Neural progenitor cell (in vitro differentiated cells): ENCODE results near the gene TMEM41A. TPM values are rescaled to one million over a fixed set of nuclear protein-coding genes. Genes with fewer than 3 reads are reported as not detected.
"Not testable (repeated sequence)": the region's sequence is repeated elsewhere in the genome, so short reads cannot be mapped to it uniquely, and the experiment has no call there.

Experiments
- DNase-seq: peaks from one replicate; pipeline ENCODE4 v3.0.0-alpha.2; 2016; ENCODE audit warnings: low spot score
- H2AFZ ChIP-seq: fragments of 200-600 bp; sonication (generic); replicated peaks from 2 replicates; pipeline ENCODE4 v1.6.1; 2016; ENCODE audit warnings: antibody characterized with exemption
- H3F3A ChIP-seq: fragments of 200-600 bp; sonication (generic); 2 replicates; pipeline ENCODE4 v1.6.1; 2016; ENCODE audit warnings: antibody characterized with exemption, low read depth
- H3K27ac ChIP-seq: fragments of 200-600 bp; sonication (generic); 2 replicates; pipeline ENCODE4 v1.5.1; 2016; ENCODE audit warnings: mild to moderate bottlenecking
- H3K27me3 ChIP-seq: fragments of 200-600 bp; sonication (generic); 2 replicates; pipeline ENCODE4 v1.6.1; 2016; ENCODE audit warnings: mild to moderate bottlenecking, moderate library complexity
- H3K36me3 ChIP-seq: fragments of 200-600 bp; sonication (generic); 2 replicates; pipeline ENCODE4 v1.5.1; 2016
- H3K4me1 ChIP-seq: fragments of 200-600 bp; sonication (generic); 2 replicates; pipeline ENCODE4 v1.6.1; 2016; ENCODE audit warnings: mixed run types
- H3K4me2 ChIP-seq: fragments of 200-600 bp; sonication (generic); 2 replicates; pipeline ENCODE4 v1.6.1; 2016
- H3K4me3 ChIP-seq: fragments of 200-600 bp; sonication (generic); 2 replicates; pipeline ENCODE4 v1.5.1; 2016
- H3K79me2 ChIP-seq: fragments of 200-600 bp; sonication (generic); 2 replicates; pipeline ENCODE4 v1.6.1; 2016; ENCODE audit warnings: low read depth
- H3K9ac ChIP-seq: fragments of 200-600 bp; sonication (generic); 2 replicates; pipeline ENCODE4 v1.6.1; 2016
- H3K9me3 ChIP-seq: fragments of 200-600 bp; sonication (generic); 2 replicates; pipeline ENCODE4 v1.5.1; 2016; ENCODE audit warnings: low read depth
- H4K20me1 ChIP-seq: fragments of 200-600 bp; sonication (generic); 2 replicates; pipeline ENCODE4 v1.6.1; 2016; ENCODE audit warnings: low read depth
- H3K27ac Mint-ChIP-seq: 3 replicates; pipeline ENCODE4 v1.8.0; 2021; ENCODE audit warnings: mixed read lengths
- H3K27me3 Mint-ChIP-seq: 2 replicates; pipeline ENCODE4 v1.8.0; 2022; ENCODE audit warnings: low read depth, mild to moderate bottlenecking, inconsistent platforms, moderate library complexity, mixed read lengths; ENCODE audit not compliant: insufficient read depth
- H3K36me3 Mint-ChIP-seq: 3 replicates; pipeline ENCODE4 v1.8.0; 2021; ENCODE audit warnings: mixed read lengths
- H3K4me1 Mint-ChIP-seq: 3 replicates; pipeline ENCODE4 v1.8.0; 2021; ENCODE audit warnings: mixed read lengths
- H3K4me3 Mint-ChIP-seq: 3 replicates; pipeline ENCODE4 v1.8.0; 2021; ENCODE audit warnings: mild to moderate bottlenecking, moderate library complexity, mixed read lengths
- H3K9me3 Mint-ChIP-seq: 3 replicates; pipeline ENCODE4 v1.8.0; 2020; ENCODE audit warnings: mixed read lengths
- EZH2 ChIP-seq: fragments of 200-600 bp; sonication (generic); IDR thresholded peaks from 2 replicates; pipeline ENCODE4 v1.6.1; 2017; ENCODE audit warnings: antibody characterized with exemption, mild to moderate bottlenecking, moderate library complexity
- EZH2phosphoT487 ChIP-seq: fragments of 200-600 bp; sonication (generic); IDR thresholded peaks from 2 replicates; pipeline ENCODE4 v1.6.1; 2017; ENCODE audit warnings: antibody characterized with exemption
- total RNA-seq: library from RNA; depleted of rRNA; stranded (reverse); fragments of >200 nt; gene quantifications from 2 replicates; pipeline ENCODE4 v1.2.3, GENCODE V29; 2015; ENCODE audit warnings: low replicate concordance
- TF ChIP-seq, protein P1 (sequence below): fragments of 200-600 bp; sonication (generic); IDR thresholded peaks from 2 replicates; pipeline ENCODE4 v1.5.1; 2017; ENCODE audit warnings: antibody characterized with exemption, mild to moderate bottlenecking

The TMEM41A gene
- total RNA-seq, 1 donor from 2014 or later = 11.8 TPM

DNA sequence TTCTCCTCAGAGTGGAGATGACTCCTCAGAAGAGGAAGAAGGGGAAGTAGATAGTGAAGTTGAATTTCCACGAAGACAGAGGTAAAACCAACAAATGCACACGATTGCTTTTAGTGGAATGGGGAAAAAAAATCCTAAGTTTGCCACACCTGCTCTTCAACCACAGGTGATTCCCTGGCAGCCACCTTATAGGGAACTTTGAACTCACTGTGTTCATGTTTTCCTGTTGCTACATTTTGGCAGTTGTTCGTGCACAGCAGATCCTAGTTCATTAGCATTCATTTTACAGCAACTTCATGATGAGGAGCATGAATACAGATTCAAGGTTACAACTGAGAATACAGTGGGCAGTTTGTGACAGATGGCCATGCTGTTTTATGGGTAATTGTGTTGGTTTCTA lies 21.5 kb downstream of the TMEM41A start:
- no peak overlapping the region for H3K4me2 ChIP-seq
- H3K9me3 Mint-ChIP-seq = no peaks in the 10 kb centered on the region
- peaks cover 13% of the 10 kb centered on the region for H3K4me1 Mint-ChIP-seq
- peaks cover 7% of the 10 kb centered on the region for H3K36me3 Mint-ChIP-seq
- no peaks in the 10 kb centered on the region for H3K9me3 ChIP-seq
- H3K79me2 ChIP-seq = no peaks in the 10 kb centered on the region
- no peak overlapping the region for H3K27ac ChIP-seq
- H3K36me3 ChIP-seq = no peaks in the 10 kb centered on the region
- no peaks in the 10 kb centered on the region for H3F3A ChIP-seq
- no peak overlapping the region for H3K4me3 Mint-ChIP-seq
- no peak overlapping the region for H2AFZ ChIP-seq
- TF ChIP-seq, protein P1, sequence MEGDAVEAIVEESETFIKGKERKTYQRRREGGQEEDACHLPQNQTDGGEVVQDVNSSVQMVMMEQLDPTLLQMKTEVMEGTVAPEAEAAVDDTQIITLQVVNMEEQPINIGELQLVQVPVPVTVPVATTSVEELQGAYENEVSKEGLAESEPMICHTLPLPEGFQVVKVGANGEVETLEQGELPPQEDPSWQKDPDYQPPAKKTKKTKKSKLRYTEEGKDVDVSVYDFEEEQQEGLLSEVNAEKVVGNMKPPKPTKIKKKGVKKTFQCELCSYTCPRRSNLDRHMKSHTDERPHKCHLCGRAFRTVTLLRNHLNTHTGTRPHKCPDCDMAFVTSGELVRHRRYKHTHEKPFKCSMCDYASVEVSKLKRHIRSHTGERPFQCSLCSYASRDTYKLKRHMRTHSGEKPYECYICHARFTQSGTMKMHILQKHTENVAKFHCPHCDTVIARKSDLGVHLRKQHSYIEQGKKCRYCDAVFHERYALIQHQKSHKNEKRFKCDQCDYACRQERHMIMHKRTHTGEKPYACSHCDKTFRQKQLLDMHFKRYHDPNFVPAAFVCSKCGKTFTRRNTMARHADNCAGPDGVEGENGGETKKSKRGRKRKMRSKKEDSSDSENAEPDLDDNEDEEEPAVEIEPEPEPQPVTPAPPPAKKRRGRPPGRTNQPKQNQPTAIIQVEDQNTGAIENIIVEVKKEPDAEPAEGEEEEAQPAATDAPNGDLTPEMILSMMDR = no peak
- TF ChIP-seq EZH2phosphoT487 (no peak), EZH2 (no peak)
- H3K27ac Mint-ChIP-seq = no peak overlapping the region
- H3K4me3 ChIP-seq = no peak overlapping the region
- no peaks in the 10 kb centered on the region for H3K27me3 ChIP-seq
- H4K20me1 ChIP-seq = no peaks in the 10 kb centered on the region
- H3K9ac ChIP-seq = no peak overlapping the region
- H3K4me1 ChIP-seq = no peaks in the 10 kb centered on the region
- H3K27me3 Mint-ChIP-seq = peaks cover 2% of the 10 kb centered on the region
- no peak for DNase-seq

DNA sequence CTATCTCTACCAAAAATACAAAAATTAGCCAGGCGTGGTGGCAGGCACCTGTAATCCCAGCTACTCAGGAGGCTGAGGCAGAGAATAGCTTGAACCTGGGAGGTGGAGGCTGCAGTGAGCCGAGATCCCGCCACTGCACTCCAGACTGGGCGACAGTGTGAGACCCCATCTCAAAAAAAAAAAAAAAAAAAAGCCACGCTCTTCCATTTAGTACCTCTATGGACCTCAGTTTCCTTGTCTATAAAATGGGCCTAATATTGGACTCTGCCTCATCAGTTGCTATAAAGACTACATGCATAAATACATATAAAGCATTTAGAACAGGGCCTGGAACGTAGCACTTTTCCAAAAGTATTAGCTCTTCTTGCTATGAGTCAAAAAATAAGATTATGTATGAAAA lies 23.9 kb downstream of the TMEM41A start:
- H4K20me1 ChIP-seq, H3K4me2 ChIP-seq, DNase-seq, H3K36me3 Mint-ChIP-seq, H3K36me3 ChIP-seq, H3K9me3 ChIP-seq, H3K27ac Mint-ChIP-seq, H3K27me3 Mint-ChIP-seq, H2AFZ ChIP-seq, H3K4me3 ChIP-seq, H3K4me1 ChIP-seq, H3K4me3 Mint-ChIP-seq, H3K9ac ChIP-seq, H3K27me3 ChIP-seq, H3K79me2 ChIP-seq, H3K27ac ChIP-seq, H3F3A ChIP-seq, H3K9me3 Mint-ChIP-seq: not testable (repeated sequence)
- peaks cover 18% of the 10 kb centered on the region for H3K4me1 Mint-ChIP-seq

- TF ChIP-seq EZH2 = no peak
- TF ChIP-seq EZH2phosphoT487 = no peak
- TF ChIP-seq, protein P1 = no peak
- Histone ChIP-seq H3F3A (no peaks in the 10 kb centered on the region), H3K79me2 (no peaks in the 10 kb centered on the region), H3K9me3 (no peaks in the 10 kb centered on the region), H3K27me3 (no peaks in the 10 kb centered on the region), H2AFZ (no peak overlapping the region), H3K4me2 (no peak overlapping the region), H3K9ac (no peak overlapping the region), H3K27ac (no peak overlapping the region), H3K4me1 (peaks cover 7% of the 10 kb centered on the region), H3K36me3 (no peaks in the 10 kb centered on the region), H3K4me3 (no peak overlapping the region), H4K20me1 (no peaks in the 10 kb centered on the region)
- peaks cover 18% of the 10 kb centered on the region for H3K4me1 Mint-ChIP-seq
- peak overlapping the region; percentile 26 for H3K27ac Mint-ChIP-seq
- no peak overlapping the region for H3K4me3 Mint-ChIP-seq
- peaks cover 3% of the 10 kb centered on the region for H3K36me3 Mint-ChIP-seq
- H3K9me3 Mint-ChIP-seq = no peaks in the 10 kb centered on the region
- no peak for DNase-seq
- peaks cover 2% of the 10 kb centered on the region for H3K27me3 Mint-ChIP-seq
Measured at GRCh38 chr3:185473290-185473815, 25.5 kb downstream of the TMEM41A start.

GRCh38 chr3:185470323-185470722 lies 28.5 kb downstream of the TMEM41A start:
- no peaks in the 10 kb centered on the region for H3K9me3 ChIP-seq
- H3K4me3 Mint-ChIP-seq = no peak overlapping the region
- H3K4me1 Mint-ChIP-seq = peaks cover 18% of the 10 kb centered on the region
- DNase-seq = peak; percentile 17
- no peaks in the 10 kb centered on the region for H3K36me3 ChIP-seq
- H3K27ac ChIP-seq = no peak overlapping the region
- no peak overlapping the region for H3K4me2 ChIP-seq
- no peaks in the 10 kb centered on the region for H3K79me2 ChIP-seq
- H3K9me3 Mint-ChIP-seq = no peaks in the 10 kb centered on the region
- no peak overlapping the region for H2AFZ ChIP-seq
- TF ChIP-seq EZH2phosphoT487 (no peak), EZH2 (no peak)
- TF ChIP-seq, protein P1 = no peak
- H3K9ac ChIP-seq = no peak overlapping the region
- H3K36me3 Mint-ChIP-seq = peaks cover 10% of the 10 kb centered on the region
- no peaks in the 10 kb centered on the region for H4K20me1 ChIP-seq
- H3K27me3 ChIP-seq = no peaks in the 10 kb centered on the region
- peaks cover 4% of the 10 kb centered on the region for H3K27me3 Mint-ChIP-seq
- H3K27ac Mint-ChIP-seq = no peak overlapping the region
- H3K4me1 ChIP-seq = peaks cover 7% of the 10 kb centered on the region
- H3F3A ChIP-seq = no peaks in the 10 kb centered on the region
- H3K4me3 ChIP-seq = no peak overlapping the region
